ENCODE measurements around the gene HNRNPF.

The HNRNPF gene

GRCh38 chr10:43343126-43343525, 65.9 kb downstream of the HNRNPF start:
- DNase-seq (ENCODE audit: low read depth), result no peak
- no peak overlapping the region for H3K4me3 ChIP-seq (ENCODE audit: low read depth, low read length)
- no peak for TF ChIP-seq MAX (IDR thresholded peaks at IDR 0.05; ENCODE audit: low read depth, low read length)

DNA sequence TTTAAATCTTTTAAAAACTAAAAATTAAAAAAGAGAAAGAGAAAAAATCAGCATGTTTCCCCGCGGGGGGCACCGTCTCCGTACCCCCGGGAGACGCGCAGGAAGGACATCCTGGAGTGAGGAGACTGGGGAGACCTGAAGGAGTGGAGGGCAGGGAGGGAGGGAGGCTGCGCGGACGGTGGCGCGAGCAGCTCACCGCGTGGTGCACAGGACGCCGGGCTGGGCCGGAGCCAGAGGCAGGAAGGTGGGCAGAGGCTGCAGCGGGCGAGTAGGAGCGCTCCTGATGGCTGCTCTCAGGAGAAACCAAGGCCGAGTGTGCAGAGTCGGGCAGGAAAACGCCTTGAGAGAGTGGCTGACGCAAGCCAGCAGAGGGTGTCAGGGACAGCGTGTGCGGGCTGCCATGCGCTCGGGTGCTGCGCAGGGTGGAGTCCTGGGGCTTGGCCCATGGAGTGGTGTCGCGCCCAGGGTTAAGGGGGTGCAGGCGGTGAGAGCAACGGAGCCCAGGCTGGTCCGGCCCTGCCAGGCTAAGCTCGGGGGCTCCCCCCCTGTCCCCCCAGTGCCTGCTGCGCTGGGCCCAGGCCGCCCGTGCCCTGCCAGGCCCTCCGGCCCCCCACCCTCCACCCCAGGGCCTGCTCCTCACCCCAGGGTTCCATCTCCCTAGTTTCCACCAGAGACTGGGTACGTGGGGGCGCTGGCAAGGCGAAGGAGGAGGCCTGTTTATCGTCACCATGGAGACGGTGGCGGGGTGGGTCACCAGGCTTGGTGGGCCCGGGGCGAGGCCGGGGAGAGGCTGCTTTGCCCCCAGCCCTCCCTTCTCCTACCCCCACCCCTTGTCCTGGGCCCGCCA, 66.5 kb downstream of the HNRNPF start:
- no peak for TF ChIP-seq POLR2A (IDR thresholded peaks at IDR 0.05; ENCODE audit: extremely low read depth, insufficient read length)
- TF ChIP-seq MAX (IDR thresholded peaks at IDR 0.05; ENCODE audit: low read depth, low read length), result no peak
- no peak for TF ChIP-seq CTCF (IDR thresholded peaks at IDR 0.05; ENCODE audit: low read depth, low read length)
- TF ChIP-seq MYC (IDR thresholded peaks at IDR 0.05; ENCODE audit: low read depth, low read length), result no peak
- no peak overlapping the region for H3K4me3 ChIP-seq (ENCODE audit: low read depth, low read length)
- no peak for DNase-seq (ENCODE audit: low read depth)

- no peak for TF ChIP-seq MYC (IDR thresholded peaks at IDR 0.05; ENCODE audit: low read depth, low read length)
- TF ChIP-seq MAX (IDR thresholded peaks at IDR 0.05; ENCODE audit: low read depth, low read length), result no peak
- TF ChIP-seq POLR2A (IDR thresholded peaks at IDR 0.05; ENCODE audit: extremely low read depth, insufficient read length), result no peak
- TF ChIP-seq CTCF (IDR thresholded peaks at IDR 0.05; ENCODE audit: low read depth, low read length), result no peak
- DNase-seq (ENCODE audit: low read depth), result no peak
- H3K4me3 ChIP-seq (ENCODE audit: low read depth, low read length), result no peak overlapping the region
These were observed 67.5 kb downstream of the HNRNPF start for GRCh38 chr10:43341450-43341849.

DNA sequence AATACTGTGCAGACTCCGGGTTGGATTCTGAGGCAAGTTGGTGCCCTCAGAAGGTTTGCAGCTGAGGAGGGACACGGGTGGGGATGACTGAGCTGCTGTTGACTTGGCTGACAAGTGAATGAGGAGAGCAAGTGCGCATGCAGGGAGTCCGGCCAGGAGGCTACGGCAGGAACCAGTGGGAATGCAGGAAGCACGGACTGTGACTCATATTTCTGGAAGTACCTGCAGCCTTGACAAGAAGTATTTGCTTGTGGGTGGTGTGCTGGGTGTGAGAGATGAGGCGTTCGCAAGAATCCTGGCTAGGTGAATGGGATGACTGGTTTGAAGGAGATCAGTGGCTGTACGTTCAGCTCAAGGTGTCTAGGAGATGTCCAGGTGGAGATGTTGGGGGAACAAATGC, 68.4 kb downstream of the HNRNPF start:
- H3K4me3 ChIP-seq (ENCODE audit: low read depth, low read length), result no peak overlapping the region
- TF ChIP-seq POLR2A (IDR thresholded peaks at IDR 0.05; ENCODE audit: extremely low read depth, insufficient read length) (no peak), MYC (IDR thresholded peaks at IDR 0.05; ENCODE audit: low read depth, low read length) (no peak), MAX (IDR thresholded peaks at IDR 0.05; ENCODE audit: low read depth, low read length) (no peak), CTCF (IDR thresholded peaks at IDR 0.05; ENCODE audit: low read depth, low read length) (no peak)
- DNase-seq (ENCODE audit: low read depth), result no peak

- DNase-seq (ENCODE audit: low read depth), result no peak
- H3K4me3 ChIP-seq (ENCODE audit: low read depth, low read length), result no peak overlapping the region
- TF ChIP-seq MAX (IDR thresholded peaks at IDR 0.05; ENCODE audit: low read depth, low read length), result no peak
- TF ChIP-seq POLR2A (IDR thresholded peaks at IDR 0.05; ENCODE audit: extremely low read depth, insufficient read length), result no peak
- TF ChIP-seq CTCF (IDR thresholded peaks at IDR 0.05; ENCODE audit: low read depth, low read length), result no peak
- no peak for TF ChIP-seq MYC (IDR thresholded peaks at IDR 0.05; ENCODE audit: low read depth, low read length)
These were observed 68.9 kb downstream of the HNRNPF start for GRCh38 chr10:43340101-43340500.

DNA sequence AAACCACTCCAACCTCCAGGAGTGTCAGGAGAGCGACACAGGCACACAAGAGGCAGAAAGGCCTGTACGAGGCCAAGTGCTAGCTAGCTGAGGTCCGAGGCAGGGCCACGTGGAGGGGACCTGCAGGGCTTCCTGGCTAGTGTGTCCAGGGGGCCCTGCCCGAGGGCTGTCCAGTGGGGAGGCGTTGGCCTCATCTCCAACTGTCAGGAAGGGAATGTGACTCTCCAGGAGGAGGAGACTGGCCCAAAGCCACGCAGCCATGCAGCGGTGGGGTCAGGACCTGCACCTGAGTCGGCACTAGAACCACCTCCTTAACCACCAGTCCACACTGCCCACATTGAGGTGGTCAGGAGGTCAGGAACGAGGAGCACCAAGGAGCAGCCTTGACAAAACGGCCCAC, 69.8 kb downstream of the HNRNPF start:
- TF ChIP-seq MYC (IDR thresholded peaks at IDR 0.05; ENCODE audit: low read depth, low read length) (no peak), POLR2A (IDR thresholded peaks at IDR 0.05; ENCODE audit: extremely low read depth, insufficient read length) (no peak), CTCF (IDR thresholded peaks at IDR 0.05; ENCODE audit: low read depth, low read length) (no peak), MAX (IDR thresholded peaks at IDR 0.05; ENCODE audit: low read depth, low read length) (no peak)
- no peak for DNase-seq (ENCODE audit: low read depth)

More for the DNA sequence above, 69.8 kb downstream of the HNRNPF start:
- H3K4me3 ChIP-seq (ENCODE audit: low read depth, low read length), result no peak overlapping the region
